KMS-11 (cell line): ENCODE data around the gene FCRL2.

ENCODE experiments used
- H2AFZ ChIP-seq: fragments of 200-600 bp; sonication (generic); 2 replicates; pipeline ENCODE4 v1.6.1; 2016; ENCODE audit warnings: antibody characterized with exemption, mixed run types, low read depth
- H3K27ac ChIP-seq: fragments of 200-600 bp; sonication (generic); 2 replicates; pipeline ENCODE4 v1.6.1; 2016; ENCODE audit warnings: mild to moderate bottlenecking, mixed run types
- H3K27me3 ChIP-seq: fragments of 200-600 bp; sonication (generic); 2 replicates; pipeline ENCODE4 v1.6.1; 2017; ENCODE audit warnings: mild to moderate bottlenecking, low read depth, mixed run types, moderate library complexity; ENCODE audit not compliant: insufficient read depth
- H3K36me3 ChIP-seq: fragments of 200-600 bp; sonication (generic); 2 replicates; pipeline ENCODE4 v1.6.1; 2017; ENCODE audit warnings: mild to moderate bottlenecking, mixed run types; ENCODE audit not compliant: insufficient read depth
- H3K4me1 ChIP-seq: fragments of 200-600 bp; sonication (generic); 2 replicates; pipeline ENCODE4 v1.6.1; 2016; ENCODE audit warnings: mild to moderate bottlenecking, low read depth, mixed run types; ENCODE audit not compliant: poor library complexity, severe bottlenecking
- H3K4me2 ChIP-seq: fragments of 200-600 bp; sonication (generic); 2 replicates; pipeline ENCODE4 v1.7.0; 2016; ENCODE audit warnings: mild to moderate bottlenecking, mixed run types
- H3K4me3 ChIP-seq: fragments of 200-600 bp; sonication (generic); IDR thresholded peaks from 2 replicates; pipeline ENCODE4 v1.6.1; 2017; ENCODE audit warnings: low read depth, low read length, mixed read lengths; ENCODE audit not compliant: insufficient read depth
- H3K79me2 ChIP-seq: fragments of 200-600 bp; sonication (generic); 2 replicates; pipeline ENCODE4 v1.6.1; 2016; ENCODE audit warnings: low read depth, mixed run types; ENCODE audit not compliant: insufficient read depth
- H3K9ac ChIP-seq: fragments of 200-600 bp; sonication (generic); 2 replicates; pipeline ENCODE4 v1.6.1; 2016; ENCODE audit warnings: mild to moderate bottlenecking, mixed run types
- H4K20me1 ChIP-seq: fragments of 200-600 bp; sonication (generic); 2 replicates; pipeline ENCODE4 v1.6.1; 2016; ENCODE audit warnings: mild to moderate bottlenecking, mixed run types; ENCODE audit not compliant: insufficient read depth
- CTCF ChIP-seq: fragments of 200-600 bp; sonication (generic); conservative IDR thresholded peaks from 2 replicates; pipeline ENCODE4 v1.6.1; 2017; ENCODE audit warnings: low read depth, mild to moderate bottlenecking, antibody characterized with exemption, low read length, moderate library complexity, mixed read lengths

The FCRL2 gene

GRCh38 chr1:157703981-157704380 is 73.0 kb downstream of the FCRL2 start:
- Histone ChIP-seq H4K20me1 (no peaks in the 10 kb centered on the region), H3K4me1 (no peaks in the 10 kb centered on the region), H2AFZ (no peak overlapping the region), H3K4me2 (no peak overlapping the region), H3K36me3 (no peaks in the 10 kb centered on the region), H3K9ac (no peak overlapping the region), H3K27ac (no peak overlapping the region), H3K4me3 (no peak overlapping the region), H3K79me2 (no peaks in the 10 kb centered on the region), H3K27me3 (no peaks in the 10 kb centered on the region)
- TF ChIP-seq CTCF: no peak

- Histone ChIP-seq H3K4me3 (no peak overlapping the region), H3K36me3 (no peaks in the 10 kb centered on the region), H3K9ac (no peak overlapping the region), H3K4me1 (peaks cover 11% of the 10 kb centered on the region), H4K20me1 (no peaks in the 10 kb centered on the region), H3K27ac (no peak overlapping the region), H3K27me3 (no peaks in the 10 kb centered on the region), H3K79me2 (no peaks in the 10 kb centered on the region), H2AFZ (no peak overlapping the region), H3K4me2 (no peak overlapping the region)
- no peak for TF ChIP-seq CTCF
These were observed 74.6 kb downstream of the FCRL2 start for GRCh38 chr1:157702308-157702825.

- TF ChIP-seq CTCF: no peak
- Histone ChIP-seq H3K79me2 (no peaks in the 10 kb centered on the region), H3K27me3 (no peaks in the 10 kb centered on the region), H3K4me2 (no peak within 1 kb of the TSS), H3K27ac (no peak within 1 kb of the TSS), H2AFZ (no peak within 1 kb of the TSS), H3K4me1 (peaks cover 18% of the 10 kb centered on the region), H3K36me3 (no peaks in the 10 kb centered on the region), H3K4me3 (no peak within 1 kb of the TSS), H4K20me1 (no peaks in the 10 kb centered on the region), H3K9ac (no peak within 1 kb of the TSS)
These were observed 76.2 kb downstream of the FCRL2 start, which contains the start of gene FCRL3 for GRCh38 chr1:157700732-157701131. Gene FCRL3, minus strand, starts transcription at chr1:157700769. Its CDS starts 280 bp downstream, at chr1:157700489.

GRCh38 chr1:157700305-157700704 is 76.6 kb downstream of the FCRL2 start:
- no peak for TF ChIP-seq CTCF
- Histone ChIP-seq H2AFZ (no peak overlapping the region), H3K4me3 (no peak overlapping the region), H3K9ac (no peak overlapping the region), H4K20me1 (no peaks in the 10 kb centered on the region), H3K4me1 (peaks cover 18% of the 10 kb centered on the region), H3K27me3 (no peaks in the 10 kb centered on the region), H3K79me2 (no peaks in the 10 kb centered on the region), H3K36me3 (no peaks in the 10 kb centered on the region), H3K4me2 (no peak overlapping the region), H3K27ac (no peak overlapping the region)
